CD14-positive monocyte (primary cell): ENCODE measurements around the gene STRA6. TPM values are rescaled to one million over a fixed set of nuclear protein-coding genes. Genes with fewer than 3 reads are reported as not detected.

Experiments
- DNase-seq, 3 donors: peaks; one replicate each; pipeline ENCODE4 v3.0.0-alpha.2; 2011 to 2022
- H2AFZ ChIP-seq: 2 replicates; pipeline ENCODE4 v1.6.0; 2012; ENCODE audit warnings: mild to moderate bottlenecking, low read depth, low read length, inconsistent platforms; ENCODE audit not compliant: insufficient read depth, poor library complexity, severe bottlenecking
- H3K27ac ChIP-seq, 2 donors: 1 replicate in 1 of 2; 2 replicates in 1 of 2; pipeline ENCODE4 v1.5.1; 2012 to 2013; ENCODE audit warnings: low read length in 2 of 2, control low read depth in 1 of 2, inconsistent platforms in 1 of 2, low read depth in 1 of 2, mild to moderate bottlenecking in 1 of 2
- H3K27me3 ChIP-seq, 2 donors: one replicate each; pipeline versions ENCODE4 v1.6.0 to v1.6.1; 2011 to 2013; ENCODE audit warnings: low read length in 2 of 2; ENCODE audit not compliant: control insufficient read depth in 2 of 2, insufficient read depth in 2 of 2
- H3K36me3 ChIP-seq, 2 donors: replicated peaks in 1 of 2; 1 replicate in 1 of 2; 2 replicates in 1 of 2; pipeline versions ENCODE4 v1.5.1 to v1.6.1; 2012 to 2013; ENCODE audit warnings: low read length in 2 of 2, control low read depth in 1 of 2, inconsistent platforms in 1 of 2, mild to moderate bottlenecking in 1 of 2; ENCODE audit not compliant: insufficient read depth in 2 of 2, control insufficient read depth in 1 of 2
- H3K4me1 ChIP-seq, 2 donors: 1 replicate in 1 of 2; 2 replicates in 1 of 2; pipeline versions ENCODE4 v1.5.1 to v1.6.1; 2012 to 2013; ENCODE audit warnings: low read length in 2 of 2, control low read depth in 1 of 2, inconsistent platforms in 1 of 2, mild to moderate bottlenecking in 1 of 2, moderate library complexity in 1 of 2; ENCODE audit not compliant: insufficient read depth in 2 of 2, control insufficient read depth in 1 of 2
- H3K4me2 ChIP-seq: replicated peaks from 2 replicates; pipeline ENCODE3; 2012; ENCODE audit warnings: low read length, moderate library complexity, mild to moderate bottlenecking; ENCODE audit not compliant: poor library complexity, severe bottlenecking; ENCODE audit errors: extremely low read depth
- H3K4me3 ChIP-seq, 3 experiments: fragments of 200-600 bp in 1 of 3; sonication (generic) in 1 of 3; replicated peaks in 1 of 3; 1 replicate in 2 of 3; 2 replicates in 1 of 3; pipeline ENCODE4 v1.5.1; 2011 to 2013; ENCODE audit warnings: low read length in 3 of 3, mild to moderate bottlenecking in 3 of 3, control low read depth in 2 of 3, low read depth in 2 of 3, inconsistent platforms in 1 of 3, moderate library complexity in 1 of 3
- H3K79me2 ChIP-seq: 2 replicates; pipeline ENCODE4 v1.6.0; 2012; ENCODE audit warnings: mild to moderate bottlenecking, control low read depth, inconsistent platforms, low read length, moderate library complexity; ENCODE audit not compliant: insufficient read depth
- H3K9ac ChIP-seq: 2 replicates; pipeline ENCODE4 v1.6.0; 2017; ENCODE audit warnings: low read length, mild to moderate bottlenecking; ENCODE audit not compliant: insufficient read depth, poor library complexity, severe bottlenecking
- H3K9me3 ChIP-seq, 2 donors: replicated peaks in 1 of 2; 1 replicate in 1 of 2; 2 replicates in 1 of 2; pipeline versions ENCODE4 v1.5.1 to v1.6.1; 2012 to 2013; ENCODE audit warnings: low read length in 2 of 2, control low read depth in 1 of 2; ENCODE audit not compliant: control insufficient read depth in 1 of 2, insufficient read depth in 1 of 2
- H4K20me1 ChIP-seq: 2 replicates; pipeline ENCODE4 v1.6.0; 2012; ENCODE audit warnings: mild to moderate bottlenecking, low read length, control low read depth, moderate library complexity; ENCODE audit not compliant: insufficient read depth
- H3K27ac Mint-ChIP-seq, 7 donors: one replicate each; pipeline ENCODE4 v1.8.0; 2020; ENCODE audit warnings: mild to moderate bottlenecking in 7 of 7, mixed read lengths in 7 of 7, moderate library complexity in 6 of 7, inconsistent platforms in 2 of 7
- H3K27me3 Mint-ChIP-seq, 3 donors: one replicate each; pipeline ENCODE4 v1.8.0; 2021 to 2022; ENCODE audit warnings: low read depth in 3 of 3, mild to moderate bottlenecking in 3 of 3, mixed read lengths in 3 of 3, moderate library complexity in 3 of 3, inconsistent platforms in 1 of 3
- H3K36me3 Mint-ChIP-seq, 2 donors: one replicate each; pipeline ENCODE4 v1.8.0; 2020; ENCODE audit warnings: mixed read lengths in 2 of 2, inconsistent platforms in 1 of 2, mild to moderate bottlenecking in 1 of 2
- H3K4me1 Mint-ChIP-seq: one replicate; pipeline ENCODE4 v1.8.0; 2020; ENCODE audit warnings: mild to moderate bottlenecking, mixed read lengths
- H3K4me3 Mint-ChIP-seq, 2 donors: one replicate each; pipeline ENCODE4 v1.8.0; 2020; ENCODE audit warnings: mild to moderate bottlenecking in 2 of 2, mixed read lengths in 2 of 2, moderate library complexity in 1 of 2
- H3K9me3 Mint-ChIP-seq, 7 donors: one replicate each; pipeline ENCODE4 v1.8.0; 2020 to 2022; ENCODE audit warnings: mixed read lengths in 7 of 7, mild to moderate bottlenecking in 6 of 7, moderate library complexity in 6 of 7, inconsistent platforms in 2 of 7
- WGBS: methylation state at CpG from one replicate; pipeline ENCODE4 v1.1.5; 2013; ENCODE audit warnings: missing lambda C conversion rate; ENCODE audit not compliant: insufficient coverage; 5-methylcytosine and 5-hydroxymethylcytosine counted together
- intact Hi-C, 2 donors: fragments of 100-400 bp; cut with micrococcal nuclease; formaldehyde crosslinking; loops; one replicate each; pipeline versions ENCODE4 v1.15.0 to v1.15.1; 2023
- polyA plus RNA-seq, 3 donors: library from polyadenylated mRNA; depleted of rRNA in 1 of 3; unstranded in 2 of 3; stranded (reverse) in 1 of 3; fragments of 300-500 nt in 2 of 3; fragments of >200 nt in 1 of 3; fragmentation: Illumina TruSeq in 2 of 3; gene quantifications; 1 replicate in 2 of 3; 2 replicates in 1 of 3; pipeline ENCODE4 v1.2.3, GENCODE V29; 2012 to 2021
- TF ChIP-seq, protein P1 (sequence below): fragments of 200-600 bp; IDR thresholded peaks from one replicate; pipeline ENCODE4 v1.8.0; 2022; ENCODE audit warnings: antibody characterized with exemption, mild to moderate bottlenecking

The STRA6 gene
- polyA plus RNA-seq, 3 donors, result not detected

DNA sequence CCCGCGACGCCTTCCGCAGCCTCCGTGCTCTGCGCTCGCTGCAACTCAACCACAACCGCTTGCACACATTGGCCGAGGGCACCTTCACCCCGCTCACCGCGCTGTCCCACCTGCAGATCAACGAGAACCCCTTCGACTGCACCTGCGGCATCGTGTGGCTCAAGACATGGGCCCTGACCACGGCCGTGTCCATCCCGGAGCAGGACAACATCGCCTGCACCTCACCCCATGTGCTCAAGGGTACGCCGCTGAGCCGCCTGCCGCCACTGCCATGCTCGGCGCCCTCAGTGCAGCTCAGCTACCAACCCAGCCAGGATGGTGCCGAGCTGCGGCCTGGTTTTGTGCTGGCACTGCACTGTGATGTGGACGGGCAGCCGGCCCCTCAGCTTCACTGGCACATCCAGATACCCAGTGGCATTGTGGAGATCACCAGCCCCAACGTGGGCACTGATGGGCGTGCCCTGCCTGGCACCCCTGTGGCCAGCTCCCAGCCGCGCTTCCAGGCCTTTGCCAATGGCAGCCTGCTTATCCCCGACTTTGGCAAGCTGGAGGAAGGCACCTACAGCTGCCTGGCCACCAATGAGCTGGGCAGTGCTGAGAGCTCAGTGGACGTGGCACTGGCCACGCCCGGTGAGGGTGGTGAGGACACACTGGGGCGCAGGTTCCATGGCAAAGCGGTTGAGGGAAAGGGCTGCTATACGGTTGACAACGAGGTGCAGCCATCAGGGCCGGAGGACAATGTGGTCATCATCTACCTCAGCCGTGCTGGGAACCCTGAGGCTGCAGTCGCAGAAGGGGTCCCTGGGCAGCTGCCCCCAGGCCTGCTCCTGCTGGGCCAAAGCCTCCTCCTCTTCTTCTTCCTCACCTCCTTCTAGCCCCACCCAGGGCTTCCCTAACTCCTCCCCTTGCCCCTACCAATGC is 27.1 kb downstream of the STRA6 start:
- TF ChIP-seq, protein P1, sequence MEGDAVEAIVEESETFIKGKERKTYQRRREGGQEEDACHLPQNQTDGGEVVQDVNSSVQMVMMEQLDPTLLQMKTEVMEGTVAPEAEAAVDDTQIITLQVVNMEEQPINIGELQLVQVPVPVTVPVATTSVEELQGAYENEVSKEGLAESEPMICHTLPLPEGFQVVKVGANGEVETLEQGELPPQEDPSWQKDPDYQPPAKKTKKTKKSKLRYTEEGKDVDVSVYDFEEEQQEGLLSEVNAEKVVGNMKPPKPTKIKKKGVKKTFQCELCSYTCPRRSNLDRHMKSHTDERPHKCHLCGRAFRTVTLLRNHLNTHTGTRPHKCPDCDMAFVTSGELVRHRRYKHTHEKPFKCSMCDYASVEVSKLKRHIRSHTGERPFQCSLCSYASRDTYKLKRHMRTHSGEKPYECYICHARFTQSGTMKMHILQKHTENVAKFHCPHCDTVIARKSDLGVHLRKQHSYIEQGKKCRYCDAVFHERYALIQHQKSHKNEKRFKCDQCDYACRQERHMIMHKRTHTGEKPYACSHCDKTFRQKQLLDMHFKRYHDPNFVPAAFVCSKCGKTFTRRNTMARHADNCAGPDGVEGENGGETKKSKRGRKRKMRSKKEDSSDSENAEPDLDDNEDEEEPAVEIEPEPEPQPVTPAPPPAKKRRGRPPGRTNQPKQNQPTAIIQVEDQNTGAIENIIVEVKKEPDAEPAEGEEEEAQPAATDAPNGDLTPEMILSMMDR, result no peak
- Histone ChIP-seq H3K4me1 (no peaks in the 10 kb centered on the region), H2AFZ (no peak overlapping the region), H3K9ac (no peak overlapping the region), H3K36me3 (no peaks in the 10 kb centered on the region), H4K20me1 (no peaks in the 10 kb centered on the region), H3K4me3 (no peak overlapping the region), H3K4me2 (no peak overlapping the region), H3K27me3 (no peaks in the 10 kb centered on the region), H3K9me3 (no peaks in the 10 kb centered on the region), H3K27ac (no peak overlapping the region), H3K79me2 (no peaks in the 10 kb centered on the region)
- H3K4me1 Mint-ChIP-seq, result no peaks in the 10 kb centered on the region
- intact Hi-C loops, result no loop called here
- H3K27me3 Mint-ChIP-seq, result peaks cover 6 to 9% (median 8%) of the 10 kb centered on the region in 3 donors
- H3K9me3 Mint-ChIP-seq, result no peaks in the 10 kb centered on the region
- H3K36me3 Mint-ChIP-seq, result no peaks in the 10 kb centered on the region
- 93% methylated on average over 45 of the region's 45 CpGs for WGBS
- H3K27ac Mint-ChIP-seq, result no peak overlapping the region
- no peak for DNase-seq
- no peak overlapping the region for H3K4me3 Mint-ChIP-seq

DNA sequence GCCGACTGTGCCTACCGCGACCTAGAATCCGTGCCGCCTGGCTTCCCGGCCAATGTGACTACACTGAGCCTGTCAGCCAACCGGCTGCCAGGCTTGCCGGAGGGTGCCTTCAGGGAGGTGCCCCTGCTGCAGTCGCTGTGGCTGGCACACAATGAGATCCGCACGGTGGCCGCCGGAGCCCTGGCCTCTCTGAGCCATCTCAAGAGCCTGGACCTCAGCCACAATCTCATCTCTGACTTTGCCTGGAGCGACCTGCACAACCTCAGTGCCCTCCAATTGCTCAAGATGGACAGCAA is 27.7 kb downstream of the STRA6 start:
- no peaks in the 10 kb centered on the region for H3K36me3 ChIP-seq
- TF ChIP-seq, protein P1, result no peak
- H3K4me1 Mint-ChIP-seq, result no peaks in the 10 kb centered on the region
- H3K9ac ChIP-seq, result no peak overlapping the region
- no peak overlapping the region for H3K4me3 ChIP-seq
- H3K27me3 Mint-ChIP-seq, result peaks cover 6 to 11% (median 9%) of the 10 kb centered on the region in 3 donors
- no peak for DNase-seq
- no peaks in the 10 kb centered on the region for H3K36me3 Mint-ChIP-seq
- no peaks in the 10 kb centered on the region for H4K20me1 ChIP-seq
- H2AFZ ChIP-seq, result no peak overlapping the region
- 96% methylated on average over 14 of the region's 14 CpGs for WGBS
- H3K79me2 ChIP-seq, result no peaks in the 10 kb centered on the region
- no peaks in the 10 kb centered on the region for H3K9me3 Mint-ChIP-seq
- no peaks in the 10 kb centered on the region for H3K4me1 ChIP-seq
- no peaks in the 10 kb centered on the region for H3K27me3 ChIP-seq
- intact Hi-C loops, result no loop called here
- no peak overlapping the region for H3K4me3 Mint-ChIP-seq
- no peak overlapping the region for H3K27ac Mint-ChIP-seq
- no peaks in the 10 kb centered on the region for H3K9me3 ChIP-seq
- H3K27ac ChIP-seq, result no peak overlapping the region
- H3K4me2 ChIP-seq, result no peak overlapping the region
